ENCODE data around the gene SPDYE5.

GRCh38 chr7:75536491-75536890 lies 44.4 kb downstream of the SPDYE5 start:
- TF ChIP-seq POLR2A (IDR thresholded peaks at IDR 0.05): no peak
- TF ChIP-seq, protein P1, sequence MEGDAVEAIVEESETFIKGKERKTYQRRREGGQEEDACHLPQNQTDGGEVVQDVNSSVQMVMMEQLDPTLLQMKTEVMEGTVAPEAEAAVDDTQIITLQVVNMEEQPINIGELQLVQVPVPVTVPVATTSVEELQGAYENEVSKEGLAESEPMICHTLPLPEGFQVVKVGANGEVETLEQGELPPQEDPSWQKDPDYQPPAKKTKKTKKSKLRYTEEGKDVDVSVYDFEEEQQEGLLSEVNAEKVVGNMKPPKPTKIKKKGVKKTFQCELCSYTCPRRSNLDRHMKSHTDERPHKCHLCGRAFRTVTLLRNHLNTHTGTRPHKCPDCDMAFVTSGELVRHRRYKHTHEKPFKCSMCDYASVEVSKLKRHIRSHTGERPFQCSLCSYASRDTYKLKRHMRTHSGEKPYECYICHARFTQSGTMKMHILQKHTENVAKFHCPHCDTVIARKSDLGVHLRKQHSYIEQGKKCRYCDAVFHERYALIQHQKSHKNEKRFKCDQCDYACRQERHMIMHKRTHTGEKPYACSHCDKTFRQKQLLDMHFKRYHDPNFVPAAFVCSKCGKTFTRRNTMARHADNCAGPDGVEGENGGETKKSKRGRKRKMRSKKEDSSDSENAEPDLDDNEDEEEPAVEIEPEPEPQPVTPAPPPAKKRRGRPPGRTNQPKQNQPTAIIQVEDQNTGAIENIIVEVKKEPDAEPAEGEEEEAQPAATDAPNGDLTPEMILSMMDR (IDR thresholded peaks at IDR 0.05): no peak
